ENCODE data around the gene EML1.

EML1 gene

DNA sequence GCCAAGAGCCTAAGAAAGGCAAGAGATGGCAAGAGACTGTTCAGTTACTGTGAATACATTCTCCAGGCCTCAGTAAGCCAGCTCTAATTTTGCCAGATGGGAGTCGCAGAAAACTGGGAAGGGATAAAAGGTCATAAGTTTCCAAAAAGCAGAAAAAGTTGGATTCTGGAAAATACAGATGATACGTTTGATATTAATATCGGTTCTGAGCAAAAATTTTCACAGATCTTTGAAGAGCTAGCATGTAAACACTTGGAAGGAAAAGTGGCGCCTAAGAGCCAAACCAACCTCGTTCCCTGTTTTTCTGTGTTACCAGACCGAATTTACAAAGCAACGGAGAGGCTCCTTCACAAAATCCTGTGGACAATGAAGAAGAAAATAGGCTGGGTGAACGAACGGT, 7.8 kb upstream of the EML1 start:
- TF ChIP-seq ZFX (IDR thresholded peaks at IDR 0.05), result no peak
- TF ChIP-seq, protein P1, sequence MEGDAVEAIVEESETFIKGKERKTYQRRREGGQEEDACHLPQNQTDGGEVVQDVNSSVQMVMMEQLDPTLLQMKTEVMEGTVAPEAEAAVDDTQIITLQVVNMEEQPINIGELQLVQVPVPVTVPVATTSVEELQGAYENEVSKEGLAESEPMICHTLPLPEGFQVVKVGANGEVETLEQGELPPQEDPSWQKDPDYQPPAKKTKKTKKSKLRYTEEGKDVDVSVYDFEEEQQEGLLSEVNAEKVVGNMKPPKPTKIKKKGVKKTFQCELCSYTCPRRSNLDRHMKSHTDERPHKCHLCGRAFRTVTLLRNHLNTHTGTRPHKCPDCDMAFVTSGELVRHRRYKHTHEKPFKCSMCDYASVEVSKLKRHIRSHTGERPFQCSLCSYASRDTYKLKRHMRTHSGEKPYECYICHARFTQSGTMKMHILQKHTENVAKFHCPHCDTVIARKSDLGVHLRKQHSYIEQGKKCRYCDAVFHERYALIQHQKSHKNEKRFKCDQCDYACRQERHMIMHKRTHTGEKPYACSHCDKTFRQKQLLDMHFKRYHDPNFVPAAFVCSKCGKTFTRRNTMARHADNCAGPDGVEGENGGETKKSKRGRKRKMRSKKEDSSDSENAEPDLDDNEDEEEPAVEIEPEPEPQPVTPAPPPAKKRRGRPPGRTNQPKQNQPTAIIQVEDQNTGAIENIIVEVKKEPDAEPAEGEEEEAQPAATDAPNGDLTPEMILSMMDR (conservative IDR thresholded peaks at IDR 0.05), result no peak

GRCh38 chr14:99786511-99786989, 6.7 kb upstream of the EML1 start:
- H3K27ac ChIP-seq, result no peak overlapping the region
- TF ChIP-seq, protein P1 (conservative IDR thresholded peaks at IDR 0.05), result no peak

More for the DNA sequence above, 7.8 kb upstream of the EML1 start:
- no peak overlapping the region for H3K27ac ChIP-seq

- no peak overlapping the region for H3K27ac ChIP-seq
- TF ChIP-seq, protein P1 (conservative IDR thresholded peaks at IDR 0.05), result no peak
- TF ChIP-seq ZFX (IDR thresholded peaks at IDR 0.05), result no peak
Observed at GRCh38 chr14:99788713-99789112, 4.5 kb upstream of the EML1 start.

DNA sequence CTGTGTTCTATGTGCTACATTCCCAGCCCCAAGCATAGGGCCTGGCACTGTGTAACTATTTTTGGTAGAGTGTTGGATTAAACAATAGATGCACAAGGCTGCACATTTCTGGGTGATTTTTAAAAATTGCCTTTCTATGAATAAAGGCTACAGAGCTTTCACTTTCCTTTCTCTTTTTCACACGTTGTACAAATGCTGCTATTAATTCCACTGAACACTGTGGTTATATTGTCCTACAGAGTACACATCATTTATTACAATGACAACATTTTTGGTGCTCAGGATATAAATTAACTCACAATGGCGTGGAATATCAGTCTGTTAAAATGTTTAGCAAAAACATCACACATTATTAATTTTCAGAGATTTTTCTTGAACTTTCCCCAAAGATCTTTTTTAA, 3.6 kb upstream of the EML1 start:
- TF ChIP-seq, protein P1 (conservative IDR thresholded peaks at IDR 0.05), result no peak
- TF ChIP-seq ZFX (IDR thresholded peaks at IDR 0.05), result no peak
- no peak overlapping the region for H3K27ac ChIP-seq

- no peak overlapping the region for H3K27ac ChIP-seq
- TF ChIP-seq, protein P1 (conservative IDR thresholded peaks at IDR 0.05), result no peak
- no peak for TF ChIP-seq ZFX (IDR thresholded peaks at IDR 0.05)
Observed at GRCh38 chr14:99790201-99790977, 2.8 kb upstream of the EML1 start.

DNA sequence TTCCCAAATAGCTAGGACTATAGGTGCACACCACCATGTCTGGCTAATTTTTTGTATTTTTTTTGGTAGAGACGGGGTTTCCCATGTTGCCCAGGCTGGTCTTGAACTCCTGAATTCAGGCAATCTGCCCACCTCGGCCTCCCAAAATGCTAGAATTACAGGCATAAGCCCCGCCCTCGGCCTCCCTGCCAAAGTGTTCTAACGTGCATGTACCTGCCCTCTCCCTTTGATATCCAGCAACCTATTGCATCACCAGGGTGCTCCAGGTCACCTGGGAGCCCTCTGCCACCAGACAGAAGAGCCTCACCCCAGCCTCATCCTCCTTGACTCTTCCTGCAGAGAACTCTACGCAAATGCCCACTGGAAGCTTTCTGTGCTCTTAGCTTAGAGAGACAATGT, 2.2 kb upstream of the EML1 start:
- no peak for TF ChIP-seq ZFX (IDR thresholded peaks at IDR 0.05)
- TF ChIP-seq, protein P1 (conservative IDR thresholded peaks at IDR 0.05), result no peak
- H3K27ac ChIP-seq, result no peak overlapping the region

- no peak overlapping the region for H3K27ac ChIP-seq
- TF ChIP-seq ZFX (IDR thresholded peaks at IDR 0.05), result no peak
- TF ChIP-seq, protein P1 (conservative IDR thresholded peaks at IDR 0.05), result no peak
Observed at GRCh38 chr14:99791476-99792209, 1.6 kb upstream of the EML1 start.

Data from C4-2B (cell line).